ENCODE results near the gene LRP6. TPM values are rescaled to one million over a fixed set of nuclear protein-coding genes. Genes with fewer than 3 reads are reported as not detected.
"Not testable (repeated sequence)": the region's sequence is repeated elsewhere in the genome, so short reads cannot be mapped to it uniquely, and the experiment has no call there.

The LRP6 gene
- polyA plus RNA-seq, 3 donors, result 62.2 to 65.4 (median 64.8) TPM

GRCh38 chr12:12156116-12156515, 110.7 kb downstream of the LRP6 start:
- no peak for DNase-seq (ENCODE audit: extremely low read depth in 1 of 11, low read depth in 9 of 11, low spot score in 4 of 11)

- no peak for DNase-seq (ENCODE audit: extremely low read depth in 1 of 11, low read depth in 9 of 11, low spot score in 4 of 11)
Observed at GRCh38 chr12:12153596-12153995, 113.2 kb downstream of the LRP6 start.

GRCh38 chr12:12147111-12147510, 119.7 kb downstream of the LRP6 start:
- no peak for DNase-seq (ENCODE audit: extremely low read depth in 1 of 11, low read depth in 9 of 11, low spot score in 4 of 11)

DNA sequence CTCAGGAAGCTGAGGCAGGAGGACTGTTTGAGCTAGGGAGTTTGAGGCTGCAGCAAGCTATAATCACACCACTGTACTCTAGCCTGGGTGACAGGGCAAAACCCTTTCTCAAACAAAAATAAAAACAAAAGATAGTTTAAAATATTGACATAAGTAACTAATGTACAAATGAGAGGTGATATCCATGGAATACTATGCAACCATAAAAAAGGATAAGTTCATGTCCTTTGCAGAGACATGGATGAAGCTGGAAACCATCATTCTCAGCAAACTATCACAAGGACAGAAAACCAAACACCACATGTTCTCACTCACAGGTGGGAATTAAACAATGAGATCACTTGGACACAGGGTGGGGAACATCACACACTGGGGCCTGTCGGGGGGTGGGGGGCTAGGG, 122.3 kb downstream of the LRP6 start:
- DNase-seq (ENCODE audit: extremely low read depth in 1 of 11, low read depth in 9 of 11, low spot score in 4 of 11), result not testable (repeated sequence)

- DNase-seq (ENCODE audit: extremely low read depth in 1 of 11, low read depth in 9 of 11, low spot score in 4 of 11), result no peak
Observed at GRCh38 chr12:12141000-12141399, 125.8 kb downstream of the LRP6 start.

GRCh38 chr12:12138203-12139154, 128.4 kb downstream of the LRP6 start:
- DNase-seq (ENCODE audit: extremely low read depth in 1 of 11, low read depth in 9 of 11, low spot score in 4 of 11), result no peak

GRCh38 chr12:12133785-12134184, 133.1 kb downstream of the LRP6 start:
- no peak for DNase-seq (ENCODE audit: extremely low read depth in 1 of 11, low read depth in 9 of 11, low spot score in 4 of 11)

- no peak for DNase-seq (ENCODE audit: extremely low read depth in 1 of 11, low read depth in 9 of 11, low spot score in 4 of 11)
Observed at GRCh38 chr12:12133259-12133658, 133.6 kb downstream of the LRP6 start.

DNA sequence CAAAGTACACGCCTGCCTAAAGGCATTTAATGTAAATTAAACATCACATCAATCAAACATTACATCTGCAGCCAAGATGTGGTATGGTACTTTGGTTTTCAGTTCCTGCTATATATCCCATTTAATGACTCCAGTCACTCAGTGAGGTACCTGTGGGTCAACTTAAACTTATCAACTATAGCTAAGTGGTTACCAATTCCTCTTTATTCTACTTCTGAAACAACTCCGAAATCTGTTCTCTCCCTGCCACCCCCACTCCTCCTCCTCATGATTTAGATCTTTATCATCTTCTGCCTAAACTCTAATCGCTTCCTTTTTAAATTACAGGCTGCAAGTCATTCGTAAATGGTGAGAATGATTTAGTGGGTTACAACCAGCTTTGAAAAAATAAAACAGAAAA, 138.2 kb downstream of the LRP6 start:
- DNase-seq (ENCODE audit: extremely low read depth in 1 of 11, low read depth in 9 of 11, low spot score in 4 of 11), result peak in 1 of 11 donors; percentile 0

DNA sequence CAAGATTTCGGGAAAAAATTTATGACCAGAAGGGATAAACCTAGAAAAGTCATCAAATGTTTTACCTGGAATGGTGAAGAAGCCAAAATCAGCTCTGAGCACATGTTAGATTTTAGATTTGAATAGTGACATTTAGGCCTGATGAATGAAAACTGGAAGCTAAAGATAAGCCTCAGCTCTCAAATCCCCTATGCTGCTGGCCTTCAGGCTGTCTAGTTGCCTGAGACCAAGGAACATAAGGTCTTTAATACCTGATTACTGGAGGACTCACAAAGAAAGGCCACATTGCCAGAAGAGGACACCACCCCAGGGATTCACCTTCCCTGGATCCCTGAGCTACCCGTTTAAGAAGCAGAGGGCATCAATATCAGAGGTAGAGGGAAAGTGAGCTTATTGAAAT, 139.5 kb downstream of the LRP6 start:
- DNase-seq (ENCODE audit: extremely low read depth in 1 of 11, low read depth in 9 of 11, low spot score in 4 of 11), result no peak

GRCh38 chr12:12126551-12126950, 140.3 kb downstream of the LRP6 start:
- no peak for DNase-seq (ENCODE audit: extremely low read depth in 1 of 11, low read depth in 9 of 11, low spot score in 4 of 11)

DNA sequence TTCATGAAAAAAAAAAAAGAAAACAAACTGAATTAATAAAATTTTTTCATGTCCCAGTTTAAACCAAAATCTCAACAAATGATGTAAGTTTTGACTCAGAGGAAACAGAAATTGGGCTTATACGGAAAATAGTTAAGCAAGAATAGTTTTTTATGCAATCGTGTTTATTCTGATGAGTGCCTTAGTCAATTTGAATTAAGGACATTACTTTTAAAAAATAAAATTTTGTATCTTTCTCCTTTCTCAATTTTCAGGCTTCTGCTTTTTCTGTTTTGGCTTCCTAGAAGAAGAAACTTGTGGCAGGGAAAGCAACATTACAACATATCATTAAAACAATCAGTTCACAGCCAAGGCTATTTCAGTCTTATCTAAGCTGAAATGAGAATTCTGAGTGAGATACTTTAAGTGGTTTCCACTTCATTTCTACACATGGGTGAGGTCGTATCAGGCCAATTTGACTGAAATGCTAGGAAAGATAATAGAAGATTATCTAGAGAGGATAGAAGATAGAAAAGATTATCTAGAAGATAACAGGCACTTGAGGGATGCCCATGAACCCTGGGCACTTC, 143.7 kb downstream of the LRP6 start:
- DNase-seq (ENCODE audit: extremely low read depth in 1 of 11, low read depth in 9 of 11, low spot score in 4 of 11), result no peak

GRCh38 chr12:12121061-12121460, 145.8 kb downstream of the LRP6 start:
- no peak for DNase-seq (ENCODE audit: extremely low read depth in 1 of 11, low read depth in 9 of 11, low spot score in 4 of 11)

DNA sequence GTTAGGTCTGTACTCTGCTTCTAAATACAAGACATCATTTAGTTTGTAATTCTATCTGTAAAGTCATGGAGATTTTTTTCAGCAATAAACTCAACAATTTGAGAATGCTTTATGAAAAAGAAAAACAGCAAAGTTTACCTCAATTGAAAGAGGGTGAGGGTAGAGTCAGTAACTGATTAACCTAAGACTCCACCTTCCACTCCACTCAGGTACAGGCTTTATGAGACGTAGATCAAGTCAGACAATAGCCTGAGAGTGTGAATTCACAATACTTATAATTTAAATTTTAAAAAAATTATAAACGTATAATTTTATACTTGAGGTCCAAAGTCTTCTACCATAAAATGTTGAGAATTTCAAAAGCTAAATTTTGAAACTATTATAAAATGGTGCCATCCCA, 150.2 kb downstream of the LRP6 start:
- no peak for DNase-seq (ENCODE audit: extremely low read depth in 1 of 11, low read depth in 9 of 11, low spot score in 4 of 11)

- no peak for DNase-seq (ENCODE audit: extremely low read depth in 1 of 11, low read depth in 9 of 11, low spot score in 4 of 11)
Observed at GRCh38 chr12:12115514-12115913, 151.3 kb downstream of the LRP6 start.

- not testable (repeated sequence) for DNase-seq (ENCODE audit: extremely low read depth in 1 of 11, low read depth in 9 of 11, low spot score in 4 of 11)
Observed at GRCh38 chr12:12110923-12111555, 155.8 kb downstream of the LRP6 start.

DNA sequence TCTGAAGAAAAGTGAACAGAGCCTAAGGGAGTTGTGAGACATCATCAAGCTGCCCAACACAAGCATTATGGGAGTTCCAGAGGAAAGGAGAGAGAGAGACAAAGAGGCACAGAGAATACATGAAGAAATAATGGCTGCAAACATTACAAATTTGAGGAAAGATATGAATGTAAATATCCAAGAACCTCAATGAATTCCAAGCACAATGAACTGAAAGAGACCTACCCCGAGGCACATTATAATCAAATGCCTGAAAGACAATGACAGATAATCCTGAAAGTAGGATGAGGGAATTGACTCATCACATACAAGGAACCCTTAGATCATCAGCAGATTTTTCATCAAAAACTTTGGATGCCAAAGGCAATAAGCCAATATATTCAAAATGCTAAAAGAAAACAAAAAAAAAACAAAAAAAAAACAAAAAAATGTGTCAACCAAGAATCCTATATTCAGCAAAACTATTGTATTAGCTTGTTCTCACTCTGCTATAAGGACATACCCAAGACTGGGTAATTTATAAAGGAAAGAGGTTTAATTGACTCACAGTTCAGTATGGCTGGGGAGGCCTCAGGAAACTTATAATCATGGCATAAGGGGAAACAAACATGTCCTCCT, 158.3 kb downstream of the LRP6 start:
- DNase-seq (ENCODE audit: extremely low read depth in 1 of 11, low read depth in 9 of 11, low spot score in 4 of 11), result no peak

- DNase-seq (ENCODE audit: extremely low read depth in 1 of 11, low read depth in 9 of 11, low spot score in 4 of 11), result no peak
Observed at GRCh38 chr12:12107678-12108077, 159.2 kb downstream of the LRP6 start.

DNA sequence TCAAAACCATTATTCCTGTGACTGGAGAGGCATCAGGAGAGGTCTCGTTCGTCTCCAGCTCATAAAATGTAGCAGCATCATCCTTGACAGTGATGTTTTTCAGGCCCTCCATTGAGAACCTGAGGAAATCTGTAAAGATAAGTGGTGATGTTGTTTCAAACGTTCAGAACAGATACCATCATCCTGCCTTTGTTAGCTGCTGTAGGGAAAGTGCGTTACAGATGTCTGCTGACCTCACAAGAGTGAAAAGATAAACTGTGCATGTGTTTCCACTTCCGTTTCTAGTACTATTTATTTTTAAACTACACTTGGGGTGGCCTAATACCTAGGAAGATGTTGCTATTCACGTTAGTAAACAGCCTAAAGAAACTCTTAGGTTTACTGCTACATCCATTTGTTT, 167.7 kb downstream of the LRP6 start:
- no peak for DNase-seq (ENCODE audit: extremely low read depth in 1 of 11, low read depth in 9 of 11, low spot score in 4 of 11)

DNA sequence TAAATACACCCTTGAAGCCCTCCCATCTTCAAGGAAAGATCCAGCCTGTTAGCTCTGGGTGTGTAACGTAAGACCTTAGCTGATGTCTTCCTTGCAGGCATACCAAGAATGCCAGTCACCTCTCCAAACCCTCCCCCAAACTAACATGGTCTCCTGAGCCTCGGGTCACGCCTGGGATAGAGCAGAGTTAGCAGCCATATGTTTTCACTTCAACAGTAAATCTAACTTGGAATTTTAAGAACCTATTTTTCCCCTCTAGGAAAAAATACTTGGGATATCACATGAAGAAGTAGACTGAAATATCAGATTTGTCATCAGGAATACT, 168.2 kb downstream of the LRP6 start:
- no peak for DNase-seq (ENCODE audit: extremely low read depth in 1 of 11, low read depth in 9 of 11, low spot score in 4 of 11)
